GM12891 (cell line): ENCODE results near the gene ZNF200.

Experiments
- POLR2A ChIP-seq: IDR thresholded peaks from 2 replicates; pipeline ENCODE4 v1.6.1; 2011; ENCODE audit warnings: low read depth, low read length, control low read depth
- POLR2AphosphoS5 ChIP-seq: IDR thresholded peaks from 2 replicates; pipeline ENCODE4 v1.6.1; 2011; ENCODE audit warnings: low read depth, low read length, control low read depth
- POU2F2 ChIP-seq: IDR thresholded peaks from 2 replicates; pipeline ENCODE4 v1.6.1; 2011; ENCODE audit warnings: low read depth, mild to moderate bottlenecking, control low read depth, low read length, moderate library complexity
- SPI1 ChIP-seq: IDR thresholded peaks from 2 replicates; pipeline ENCODE4 v1.6.1; 2011; ENCODE audit warnings: low read depth, low read length, control low read depth
- TAF1 ChIP-seq: IDR thresholded peaks from 2 replicates; pipeline ENCODE4 v1.6.1; 2011; ENCODE audit warnings: low read depth, low read length, control low read depth

DNA sequence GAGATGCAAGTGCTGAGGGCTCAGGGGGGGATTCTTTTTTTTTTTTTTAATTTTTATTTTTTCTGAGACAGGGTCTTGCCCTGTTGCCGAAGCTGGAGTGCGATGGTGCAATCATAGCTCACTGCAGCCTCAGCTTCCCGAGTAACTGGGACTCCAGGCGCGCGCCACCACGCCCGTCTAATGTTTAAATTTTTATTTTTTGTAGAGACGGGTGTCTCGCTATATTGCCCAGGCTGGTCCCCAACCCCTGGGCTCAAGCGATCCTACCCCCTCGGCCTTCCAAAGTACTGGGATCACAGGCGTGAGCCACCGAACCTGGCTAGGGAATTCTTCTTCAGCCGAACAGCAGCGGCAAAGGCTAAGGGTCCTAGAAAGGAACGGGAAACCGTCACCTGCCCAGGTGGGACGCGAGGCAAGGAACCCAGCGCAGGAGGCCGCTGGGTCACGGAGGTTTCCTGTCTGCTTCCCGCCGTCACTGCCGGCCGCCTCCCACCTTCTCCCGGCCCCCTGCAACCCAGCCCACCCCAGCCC is 60.3 kb downstream of the ZNF200 start:
- TF ChIP-seq POLR2AphosphoS5 (no peak), POLR2A (no peak), TAF1 (no peak), SPI1 (no peak), POU2F2 (no peak)
